ENCODE results near the gene KCNMB2.

DNA sequence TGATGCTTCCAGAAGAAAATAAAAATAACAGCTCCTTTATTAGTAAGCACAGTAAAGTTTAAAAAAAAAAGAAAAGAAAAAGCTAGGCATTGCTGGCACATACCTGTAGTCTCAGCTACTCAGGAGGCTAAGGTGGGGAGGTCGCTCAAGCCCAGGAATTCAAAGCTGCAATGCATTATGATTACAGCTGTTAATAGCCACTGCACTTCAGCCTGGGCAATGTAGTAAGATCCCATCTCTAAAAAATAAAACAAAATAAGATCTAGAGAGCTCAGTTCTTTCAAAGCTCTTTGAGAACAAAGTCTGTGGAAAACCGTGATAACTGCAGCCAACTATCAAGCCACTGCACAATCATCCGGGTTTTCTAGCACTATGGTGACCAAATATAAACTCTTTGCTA lies 323.1 kb downstream of the KCNMB2 start:
- no peak for TF ChIP-seq CTCF (IDR thresholded peaks at IDR 0.05)
- TF ChIP-seq POLR2A (IDR thresholded peaks at IDR 0.05): no peak
